ENCODE measurements around the gene XPA.

XPA gene

GRCh38 chr9:97625620-97626019, 71.5 kb downstream of the XPA start:
- no CpG with 5 or more reads among the region's 3 CpGs for WGBS (ENCODE audit: extremely low coverage, insufficient coverage, insufficient read length)
- Histone ChIP-seq H2BK12ac (ENCODE audit: low read length) (no peak overlapping the region), H2AFZ (ENCODE audit: insufficient read depth, low read length, poor library complexity) (no peak overlapping the region), H3K18ac (ENCODE audit: low read length) (no peak overlapping the region), H3K23ac (ENCODE audit: low read length) (no peak overlapping the region), H4K91ac (ENCODE audit: low read depth, low read length) (no peak overlapping the region), H2AK5ac (ENCODE audit: low read length) (no peak overlapping the region), H4K8ac (ENCODE audit: low read depth, low read length) (no peak overlapping the region), H3K79me2 (ENCODE audit: control insufficient read depth, insufficient read depth, low read length, poor library complexity) (no peaks in the 10 kb centered on the region), H2BK120ac (ENCODE audit: insufficient read depth, low read length, poor library complexity) (no peak overlapping the region), H3K14ac (ENCODE audit: low read length) (no peak overlapping the region), H3K4ac (ENCODE audit: low read depth, low read length) (no peak overlapping the region), H2BK5ac (ENCODE audit: low read depth, low read length, poor library complexity) (no peak overlapping the region), H3K9ac (ENCODE audit: low read length) (no peak overlapping the region), H3K4me1 (ENCODE audit: control insufficient read depth in 1 of 2, insufficient read depth in 2 of 2, low read length in 2 of 2) (peaks cover 2 to 3% of the 10 kb centered on the region in 2 experiments), H3K27ac (ENCODE audit: low read depth, low read length) (no peak overlapping the region), H3K9me3 (ENCODE audit: insufficient read depth, low read depth, low read length) (peaks cover 5% of the 10 kb centered on the region), H3K27me3 (ENCODE audit: insufficient read depth, low read length) (no peaks in the 10 kb centered on the region), H4K12ac (ENCODE audit: low read depth, low read length) (no peak overlapping the region), H3K79me1 (ENCODE audit: low read length) (no peaks in the 10 kb centered on the region), H3K4me3 (ENCODE audit: low read depth, low read length) (no peak overlapping the region), H3K4me2 (ENCODE audit: low read length) (no peak overlapping the region), H3K36me3 (ENCODE audit: control insufficient read depth in 1 of 2, insufficient read depth in 2 of 2, low read length in 2 of 2) (peaks cover 10 to 19% of the 10 kb centered on the region in 2 experiments)
- no peak for DNase-seq

Measured in trophoblast cell (in vitro differentiated cells and primary cell).